K562 (cell line): Measurements from ENCODE around the gene MICAL2. TPM values are rescaled to one million over a fixed set of nuclear protein-coding genes. Genes with fewer than 3 reads are reported as not detected.

Source experiments
- ATF7 ChIP-seq: fragments of 450-650 bp; IDR thresholded peaks from 2 replicates; pipeline ENCODE4 v1.7.1; 2014; ENCODE audit warnings: mild to moderate bottlenecking, moderate library complexity
- CBFA2T2 ChIP-seq: fragments of 450-650 bp; conservative IDR thresholded peaks from 2 replicates; pipeline ENCODE4 v1.6.1; 2017; ENCODE audit warnings: mild to moderate bottlenecking
- GABPA ChIP-seq: fragments of 200-800 bp; sonication (Bioruptor generic); conservative IDR thresholded peaks from 2 replicates; pipeline ENCODE4 v1.6.1; 2016; ENCODE audit warnings: low read depth, missing genetic modification characterization, missing compliant biosample characterization
- GTF2F1 ChIP-seq: IDR thresholded peaks from 2 replicates; pipeline ENCODE4 v1.6.1; 2011; ENCODE audit warnings: low read depth, low read length, improper control_type of control experiment
- NFRKB ChIP-seq: fragments of 450-650 bp; IDR thresholded peaks from 2 replicates; pipeline ENCODE4 v1.6.1; 2016; ENCODE audit warnings: low read depth
- PHF21A ChIP-seq: fragments of 450-650 bp; IDR thresholded peaks from 2 replicates; pipeline ENCODE4 v1.6.1; 2017; ENCODE audit warnings: low read depth, borderline replicate concordance
- SIRT6 ChIP-seq: IDR thresholded peaks from one replicate; pipeline ENCODE4 v1.6.1; 2012; ENCODE audit warnings: low read depth, mild to moderate bottlenecking, control low read depth, inconsistent platforms, low read length, moderate library complexity
- SUPT5H ChIP-seq: fragments of 450-650 bp; IDR thresholded peaks from 2 replicates; pipeline ENCODE4 v1.6.1; 2016
- ZFP1 ChIP-seq: fragments of 450-650 bp; formaldehyde crosslinking; IDR thresholded peaks from 2 replicates; pipeline ENCODE4 v1.4.0; 2020; ENCODE audit warnings: mild to moderate bottlenecking, mixed read lengths
- ZNF133 ChIP-seq: fragments of 250-450 bp; sonication (Bioruptor Pico); IDR thresholded peaks from 2 replicates; pipeline ENCODE4 v1.4.0; 2020; ENCODE audit warnings: mild to moderate bottlenecking
- ZNF551 ChIP-seq: fragments of 250-450 bp; sonication (Bioruptor Pico); IDR thresholded peaks from 2 replicates; pipeline ENCODE4 v1.5.0; 2021; ENCODE audit warnings: mild to moderate bottlenecking, moderate library complexity
- polyA plus RNA-seq, 8 experiments: library from polyadenylated mRNA; depleted of rRNA in 4 of 8; stranded (reverse) in 5 of 8; unstranded in 3 of 8; fragments of >200 nt; fragmentation: Nextera tagmentation in 2 of 8; fragmentation: Illumina TruSeq in 1 of 8; extraction: Ambion mirVana in 2 of 8; extraction: Trizol in 1 of 8; gene quantifications; 2 replicates each; pipeline versions ENCODE4 v1.2.1 to v1.2.3, GENCODE V29; 2011 to 2014; ENCODE audit warnings: inconsistent platforms in 1 of 8, missing spikeins in 1 of 8
- total RNA-seq, 7 experiments: library from RNA; depleted of rRNA in 6 of 7; stranded (reverse); fragments of >200 nt in 6 of 7; fragmentation: Illumina TruSeq in 2 of 7; extraction: Trizol in 2 of 7; gene quantifications; 2 replicates each; pipeline versions ENCODE4 v1.2.1 to v1.2.3, GENCODE V29; 2011 to 2021; ENCODE audit warnings: low replicate concordance in 1 of 7
- TF ChIP-seq, protein P1 (sequence below): fragments of 250-450 bp; sonication (Bioruptor Pico); IDR thresholded peaks from 2 replicates; pipeline ENCODE4 v1.8.0; 2021; ENCODE audit warnings: borderline replicate concordance, mild to moderate bottlenecking, moderate library complexity; ENCODE audit not compliant: poor library complexity, severe bottlenecking
- TF ChIP-seq, protein P2 (sequence below): sonication (generic); formaldehyde crosslinking; IDR thresholded peaks from 2 replicates; pipeline ENCODE4 v1.8.0; 2023; ENCODE audit warnings: mild to moderate bottlenecking, missing genetic modification reagents
- TF ChIP-seq, protein P3 (sequence below): sonication (generic); formaldehyde crosslinking; IDR thresholded peaks from 2 replicates; pipeline ENCODE4 v1.8.0; 2022; ENCODE audit warnings: missing genetic modification reagents, mild to moderate bottlenecking, borderline replicate concordance
- TF ChIP-seq, protein P4 (sequence below): fragments of 450-650 bp; IDR thresholded peaks from 2 replicates; pipeline ENCODE4 v1.6.1; 2016
- TF ChIP-seq, protein P5 (sequence below): fragments of 450-650 bp; IDR thresholded peaks from 2 replicates; pipeline ENCODE4 v1.6.1; 2018; ENCODE audit not compliant: partially characterized antibody
- TF ChIP-seq, protein P6 (sequence below): sonication (generic); formaldehyde crosslinking; IDR thresholded peaks from 2 replicates; pipeline ENCODE4 v1.8.0; 2022; ENCODE audit warnings: missing genetic modification reagents, mild to moderate bottlenecking, borderline replicate concordance

The MICAL2 gene
- total and polyA plus RNA-seq, 9 of the 15 experiments (the other 6 are each of a cell fraction or from before 2014, with no cell fraction given) = 4.7 to 64.2 (median 33.6) TPM

DNA sequence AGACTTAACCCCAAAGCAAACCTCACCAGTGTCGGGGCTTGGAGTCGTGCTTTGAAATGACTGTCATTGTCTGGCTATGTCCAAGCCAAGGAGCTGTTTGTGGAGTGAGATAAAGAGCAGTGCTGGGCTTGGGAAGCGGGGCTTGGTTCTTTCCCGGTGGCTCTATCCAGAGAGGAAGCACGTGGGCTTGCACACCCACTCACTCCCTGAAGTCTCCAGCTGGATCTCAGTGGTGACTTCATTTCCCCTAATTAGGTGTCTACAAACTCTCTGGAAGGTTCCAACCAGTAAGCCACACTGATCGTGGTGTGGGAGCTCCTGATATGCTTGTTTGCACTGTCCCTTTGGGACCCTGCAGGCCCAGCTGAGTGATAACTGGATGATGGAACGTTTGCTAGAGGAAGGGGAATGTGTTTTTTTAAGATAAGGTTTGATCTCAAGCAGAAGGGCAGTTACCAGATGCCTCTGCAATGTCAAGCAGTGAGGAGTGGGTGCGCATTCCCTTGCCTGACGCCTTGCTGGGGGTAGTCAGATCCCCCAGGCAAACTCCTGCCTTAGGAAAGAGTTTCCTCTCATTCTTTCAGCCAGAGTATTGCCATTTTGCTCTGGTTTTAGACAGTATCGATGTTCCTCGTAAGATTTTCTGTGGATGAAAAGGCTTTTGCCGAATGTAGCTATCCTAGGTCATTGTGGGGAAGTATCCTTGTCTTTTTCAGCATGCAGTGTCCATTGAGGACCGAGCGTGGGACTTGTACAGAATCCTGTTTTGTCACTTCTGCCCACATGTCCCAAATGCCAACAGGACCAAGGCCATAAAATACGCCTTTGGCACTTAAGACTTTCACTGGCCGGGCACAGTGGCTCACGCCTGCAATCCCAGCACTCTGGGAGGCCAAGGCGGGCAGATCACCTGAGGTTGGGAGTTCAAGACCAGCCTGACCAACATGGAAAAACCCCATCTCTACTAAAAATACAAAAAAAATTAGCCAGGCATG, 90.9 kb downstream of the MICAL2 start (continued):
- TF ChIP-seq, protein P1, sequence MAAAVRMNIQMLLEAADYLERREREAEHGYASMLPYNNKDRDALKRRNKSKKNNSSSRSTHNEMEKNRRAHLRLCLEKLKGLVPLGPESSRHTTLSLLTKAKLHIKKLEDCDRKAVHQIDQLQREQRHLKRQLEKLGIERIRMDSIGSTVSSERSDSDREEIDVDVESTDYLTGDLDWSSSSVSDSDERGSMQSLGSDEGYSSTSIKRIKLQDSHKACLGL = peak; percentile 61
- TF ChIP-seq PHF21A = 0 out of 2 replicates have a peak, but pooled peaks have one; percentile 53
- no peak for TF ChIP-seq SIRT6
- no peak for TF ChIP-seq ZNF551 (CRISPR knock-in tag)
- TF ChIP-seq NFRKB = peak; percentile 75; the same call in 1 of the 2 replicates
- peak; percentile 56 for TF ChIP-seq GABPA (tag)
- TF ChIP-seq ZNF133 (CRISPR knock-in tag) = no peak
- TF ChIP-seq, protein P2, sequence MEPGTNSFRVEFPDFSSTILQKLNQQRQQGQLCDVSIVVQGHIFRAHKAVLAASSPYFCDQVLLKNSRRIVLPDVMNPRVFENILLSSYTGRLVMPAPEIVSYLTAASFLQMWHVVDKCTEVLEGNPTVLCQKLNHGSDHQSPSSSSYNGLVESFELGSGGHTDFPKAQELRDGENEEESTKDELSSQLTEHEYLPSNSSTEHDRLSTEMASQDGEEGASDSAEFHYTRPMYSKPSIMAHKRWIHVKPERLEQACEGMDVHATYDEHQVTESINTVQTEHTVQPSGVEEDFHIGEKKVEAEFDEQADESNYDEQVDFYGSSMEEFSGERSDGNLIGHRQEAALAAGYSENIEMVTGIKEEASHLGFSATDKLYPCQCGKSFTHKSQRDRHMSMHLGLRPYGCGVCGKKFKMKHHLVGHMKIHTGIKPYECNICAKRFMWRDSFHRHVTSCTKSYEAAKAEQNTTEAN (CRISPR knock-in tag) = peak; percentile 87
- TF ChIP-seq, protein P3, sequence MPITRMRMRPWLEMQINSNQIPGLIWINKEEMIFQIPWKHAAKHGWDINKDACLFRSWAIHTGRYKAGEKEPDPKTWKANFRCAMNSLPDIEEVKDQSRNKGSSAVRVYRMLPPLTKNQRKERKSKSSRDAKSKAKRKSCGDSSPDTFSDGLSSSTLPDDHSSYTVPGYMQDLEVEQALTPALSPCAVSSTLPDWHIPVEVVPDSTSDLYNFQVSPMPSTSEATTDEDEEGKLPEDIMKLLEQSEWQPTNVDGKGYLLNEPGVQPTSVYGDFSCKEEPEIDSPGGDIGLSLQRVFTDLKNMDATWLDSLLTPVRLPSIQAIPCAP (CRISPR knock-in tag) = no peak
- TF ChIP-seq, protein P4, sequence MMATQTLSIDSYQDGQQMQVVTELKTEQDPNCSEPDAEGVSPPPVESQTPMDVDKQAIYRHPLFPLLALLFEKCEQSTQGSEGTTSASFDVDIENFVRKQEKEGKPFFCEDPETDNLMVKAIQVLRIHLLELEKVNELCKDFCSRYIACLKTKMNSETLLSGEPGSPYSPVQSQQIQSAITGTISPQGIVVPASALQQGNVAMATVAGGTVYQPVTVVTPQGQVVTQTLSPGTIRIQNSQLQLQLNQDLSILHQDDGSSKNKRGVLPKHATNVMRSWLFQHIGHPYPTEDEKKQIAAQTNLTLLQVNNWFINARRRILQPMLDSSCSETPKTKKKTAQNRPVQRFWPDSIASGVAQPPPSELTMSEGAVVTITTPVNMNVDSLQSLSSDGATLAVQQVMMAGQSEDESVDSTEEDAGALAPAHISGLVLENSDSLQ = peak; percentile 87
- peak; percentile 100 for TF ChIP-seq CBFA2T2
- TF ChIP-seq ZFP1 (CRISPR knock-in tag) = no peak
- TF ChIP-seq GTF2F1 = no peak
- TF ChIP-seq SUPT5H = no peak
- TF ChIP-seq, protein P5, sequence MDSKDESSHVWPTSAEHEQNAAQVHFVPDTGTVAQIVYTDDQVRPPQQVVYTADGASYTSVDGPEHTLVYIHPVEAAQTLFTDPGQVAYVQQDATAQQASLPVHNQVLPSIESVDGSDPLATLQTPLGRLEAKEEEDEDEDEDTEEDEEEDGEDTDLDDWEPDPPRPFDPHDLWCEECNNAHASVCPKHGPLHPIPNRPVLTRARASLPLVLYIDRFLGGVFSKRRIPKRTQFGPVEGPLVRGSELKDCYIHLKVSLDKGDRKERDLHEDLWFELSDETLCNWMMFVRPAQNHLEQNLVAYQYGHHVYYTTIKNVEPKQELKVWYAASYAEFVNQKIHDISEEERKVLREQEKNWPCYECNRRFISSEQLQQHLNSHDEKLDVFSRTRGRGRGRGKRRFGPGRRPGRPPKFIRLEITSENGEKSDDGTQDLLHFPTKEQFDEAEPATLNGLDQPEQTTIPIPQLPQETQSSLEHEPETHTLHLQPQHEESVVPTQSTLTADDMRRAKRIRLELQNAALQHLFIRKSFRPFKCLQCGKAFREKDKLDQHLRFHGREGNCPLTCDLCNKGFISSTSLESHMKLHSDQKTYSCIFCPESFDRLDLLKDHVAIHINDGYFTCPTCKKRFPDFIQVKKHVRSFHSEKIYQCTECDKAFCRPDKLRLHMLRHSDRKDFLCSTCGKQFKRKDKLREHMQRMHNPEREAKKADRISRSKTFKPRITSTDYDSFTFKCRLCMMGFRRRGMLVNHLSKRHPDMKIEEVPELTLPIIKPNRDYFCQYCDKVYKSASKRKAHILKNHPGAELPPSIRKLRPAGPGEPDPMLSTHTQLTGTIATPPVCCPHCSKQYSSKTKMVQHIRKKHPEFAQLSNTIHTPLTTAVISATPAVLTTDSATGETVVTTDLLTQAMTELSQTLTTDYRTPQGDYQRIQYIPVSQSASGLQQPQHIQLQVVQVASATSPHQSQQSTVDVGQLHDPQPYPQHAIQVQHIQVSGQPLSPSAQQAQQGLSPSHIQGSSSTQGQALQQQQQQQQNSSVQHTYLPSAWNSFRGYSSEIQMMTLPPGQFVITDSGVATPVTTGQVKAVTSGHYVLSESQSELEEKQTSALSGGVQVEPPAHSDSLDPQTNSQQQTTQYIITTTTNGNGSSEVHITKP = peak; percentile 93
- TF ChIP-seq ATF7 = peak; percentile 99
- TF ChIP-seq, protein P6, sequence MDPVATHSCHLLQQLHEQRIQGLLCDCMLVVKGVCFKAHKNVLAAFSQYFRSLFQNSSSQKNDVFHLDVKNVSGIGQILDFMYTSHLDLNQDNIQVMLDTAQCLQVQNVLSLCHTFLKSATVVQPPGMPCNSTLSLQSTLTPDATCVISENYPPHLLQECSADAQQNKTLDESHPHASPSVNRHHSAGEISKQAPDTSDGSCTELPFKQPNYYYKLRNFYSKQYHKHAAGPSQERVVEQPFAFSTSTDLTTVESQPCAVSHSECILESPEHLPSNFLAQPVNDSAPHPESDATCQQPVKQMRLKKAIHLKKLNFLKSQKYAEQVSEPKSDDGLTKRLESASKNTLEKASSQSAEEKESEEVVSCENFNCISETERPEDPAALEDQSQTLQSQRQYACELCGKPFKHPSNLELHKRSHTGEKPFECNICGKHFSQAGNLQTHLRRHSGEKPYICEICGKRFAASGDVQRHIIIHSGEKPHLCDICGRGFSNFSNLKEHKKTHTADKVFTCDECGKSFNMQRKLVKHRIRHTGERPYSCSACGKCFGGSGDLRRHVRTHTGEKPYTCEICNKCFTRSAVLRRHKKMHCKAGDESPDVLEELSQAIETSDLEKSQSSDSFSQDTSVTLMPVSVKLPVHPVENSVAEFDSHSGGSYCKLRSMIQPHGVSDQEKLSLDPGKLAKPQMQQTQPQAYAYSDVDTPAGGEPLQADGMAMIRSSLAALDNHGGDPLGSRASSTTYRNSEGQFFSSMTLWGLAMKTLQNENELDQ (CRISPR knock-in tag) = no peak
